HG02642 (cell line): ENCODE data around the gene KDM2A.

Experiments used
- ATAC-seq: cut with Tn5 transposase; IDR thresholded peaks from one replicate; pipeline ENCODE4 v1.9.1; 2021; ENCODE audit warnings: mild to moderate bottlenecking; ENCODE audit not compliant: unreplicated experiment, poor library complexity

Gene KDM2A

GRCh38 chr11:67292671-67293070 lies 173.6 kb downstream of the KDM2A start:
- ATAC-seq = no peak

GRCh38 chr11:67293090-67293489 lies 174.0 kb downstream of the KDM2A start:
- no peak for ATAC-seq

GRCh38 chr11:67295846-67296245 lies 176.8 kb downstream of the KDM2A start:
- ATAC-seq = no peak

DNA sequence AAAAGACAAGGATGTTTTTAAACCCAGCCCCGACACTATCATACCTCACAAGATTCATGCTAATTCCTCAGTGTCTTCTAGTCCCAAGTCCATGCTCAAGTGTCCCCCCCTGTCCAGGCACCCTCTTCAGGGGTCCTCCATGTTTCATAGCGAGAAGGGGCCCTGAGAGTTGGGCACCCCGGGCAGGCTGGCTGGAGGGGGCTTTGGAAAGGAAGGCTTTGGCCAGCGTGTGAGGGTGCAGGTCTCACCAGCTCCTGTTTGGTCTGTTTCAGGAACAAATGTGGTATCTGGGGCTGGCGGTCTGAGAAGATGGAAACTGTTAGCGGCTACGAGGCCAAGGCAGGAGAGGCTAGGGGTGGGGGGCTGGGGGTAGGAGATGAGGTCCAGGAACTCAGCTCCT lies 179.7 kb downstream of the KDM2A start:
- ATAC-seq = no peak

GRCh38 chr11:67299471-67300191 lies 180.6 kb downstream of the KDM2A start:
- no peak for ATAC-seq

DNA sequence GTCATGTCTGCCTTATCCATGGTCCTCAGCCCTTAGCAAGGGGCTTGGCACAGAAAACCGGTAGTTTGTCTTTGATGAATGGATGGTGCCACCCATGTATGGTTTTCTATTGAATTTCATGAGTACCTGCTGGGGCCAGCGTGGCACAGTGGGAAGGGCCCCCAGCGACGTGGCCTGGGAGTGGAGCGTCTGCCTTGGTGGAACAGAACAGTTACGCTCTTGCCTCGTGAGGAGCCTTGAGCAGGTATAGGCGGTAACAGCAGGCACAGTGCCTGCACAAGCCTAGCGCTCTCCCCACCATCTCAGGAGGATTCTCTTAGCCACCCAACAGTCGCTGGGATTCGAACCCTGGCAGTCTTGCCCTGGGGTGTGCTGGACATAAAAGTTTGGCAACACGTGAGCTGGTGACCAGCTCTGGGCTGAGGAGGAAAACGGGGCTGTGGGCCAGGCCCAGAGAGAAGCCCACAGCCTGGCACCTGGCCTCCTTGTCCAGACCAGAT lies 181.2 kb downstream of the KDM2A start:
- no peak for ATAC-seq

DNA sequence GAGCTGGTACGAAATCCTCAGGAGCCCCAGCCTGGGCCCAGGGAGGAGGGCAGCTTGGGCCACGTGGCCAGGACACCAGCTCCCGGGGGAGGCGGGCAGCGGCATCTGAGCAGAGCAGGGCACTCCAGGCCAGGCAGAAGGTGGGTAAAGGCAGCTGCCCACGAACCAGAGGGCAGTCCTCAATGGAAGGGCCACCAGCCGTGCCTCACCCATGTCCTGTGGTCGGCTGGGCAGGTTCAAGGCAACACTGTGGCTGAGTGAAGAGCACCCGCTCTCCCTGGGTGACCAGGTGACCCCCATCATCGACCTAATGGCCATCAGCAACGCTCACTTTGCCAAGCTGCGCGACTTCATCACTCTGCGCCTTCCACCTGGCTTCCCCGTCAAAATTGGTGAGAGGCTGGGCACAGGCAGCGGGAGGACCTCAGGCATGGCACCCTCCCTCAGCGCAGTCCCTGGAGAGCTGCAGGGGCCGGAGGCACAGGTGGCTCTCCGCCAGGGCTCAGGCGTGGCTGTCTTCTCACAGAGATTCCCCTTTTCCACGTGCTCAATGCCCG lies 181.8 kb downstream of the KDM2A start:
- no peak for ATAC-seq

DNA sequence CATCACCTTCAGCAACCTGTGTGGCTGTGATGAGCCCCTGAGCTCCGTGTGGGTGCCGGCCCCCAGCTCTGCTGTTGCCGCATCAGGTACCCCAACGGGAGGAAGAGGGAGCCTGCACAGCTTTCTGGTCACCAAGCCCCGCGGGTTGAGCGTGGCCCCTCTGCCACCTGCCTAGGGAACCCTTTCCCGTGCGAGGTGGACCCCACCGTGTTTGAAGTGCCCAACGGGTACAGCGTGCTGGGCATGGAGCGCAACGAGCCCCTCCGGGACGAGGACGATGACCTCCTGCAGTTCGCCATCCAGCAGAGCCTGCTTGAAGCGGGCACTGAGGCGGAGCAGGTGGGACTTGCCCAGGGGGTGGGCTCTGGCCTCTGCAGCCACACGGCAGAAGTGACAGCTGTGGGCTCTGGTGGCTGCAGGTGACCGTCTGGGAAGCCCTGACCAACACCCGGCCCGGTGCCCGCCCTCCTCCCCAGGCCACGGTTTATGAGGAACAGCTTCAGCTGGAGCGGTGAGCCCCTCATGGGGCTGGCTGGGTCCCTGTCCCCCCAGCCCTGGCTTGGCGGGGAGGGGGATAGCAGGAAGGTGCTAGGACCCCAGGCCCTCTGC lies 182.4 kb downstream of the KDM2A start:
- no peak for ATAC-seq

GRCh38 chr11:67301951-67302516 lies 183.0 kb downstream of the KDM2A start:
- ATAC-seq = no peak

DNA sequence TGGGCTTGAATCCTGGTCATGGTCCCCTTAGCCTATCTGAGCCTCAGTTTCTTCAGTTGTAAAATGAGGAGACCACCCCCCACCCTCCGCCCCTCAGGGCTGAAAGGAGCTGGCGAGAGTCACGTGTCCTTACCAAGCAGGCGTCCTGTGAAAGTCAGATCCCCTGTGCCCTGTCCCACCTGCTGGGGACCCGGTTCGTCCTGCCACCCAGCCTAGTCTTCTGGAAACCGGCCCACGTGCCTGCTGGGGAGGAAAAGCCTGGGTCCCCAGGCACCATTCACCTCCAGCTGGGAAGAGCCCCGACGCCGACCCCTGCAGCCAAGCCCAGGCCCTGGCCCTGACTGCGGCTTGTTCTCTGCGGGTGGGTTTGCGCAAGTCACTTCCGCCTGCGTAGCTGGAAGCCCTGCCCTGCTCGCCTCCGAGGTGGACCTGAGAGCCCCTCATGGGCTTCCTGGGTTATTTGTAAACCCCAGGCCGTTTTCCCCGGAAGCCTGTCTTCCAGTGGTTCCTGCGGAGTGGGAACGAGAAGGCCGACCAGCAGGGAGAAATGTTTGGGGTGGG lies 183.6 kb downstream of the KDM2A start:
- ATAC-seq = no peak

GRCh38 chr11:67303132-67303834 lies 184.2 kb downstream of the KDM2A start, which contains the start of gene SSH3:
TSS of gene SSH3 (plus strand) at chr11:67303530. CDS start at chr11:67303626, 96 bp downstream.
- peak; percentile 59 for ATAC-seq

DNA sequence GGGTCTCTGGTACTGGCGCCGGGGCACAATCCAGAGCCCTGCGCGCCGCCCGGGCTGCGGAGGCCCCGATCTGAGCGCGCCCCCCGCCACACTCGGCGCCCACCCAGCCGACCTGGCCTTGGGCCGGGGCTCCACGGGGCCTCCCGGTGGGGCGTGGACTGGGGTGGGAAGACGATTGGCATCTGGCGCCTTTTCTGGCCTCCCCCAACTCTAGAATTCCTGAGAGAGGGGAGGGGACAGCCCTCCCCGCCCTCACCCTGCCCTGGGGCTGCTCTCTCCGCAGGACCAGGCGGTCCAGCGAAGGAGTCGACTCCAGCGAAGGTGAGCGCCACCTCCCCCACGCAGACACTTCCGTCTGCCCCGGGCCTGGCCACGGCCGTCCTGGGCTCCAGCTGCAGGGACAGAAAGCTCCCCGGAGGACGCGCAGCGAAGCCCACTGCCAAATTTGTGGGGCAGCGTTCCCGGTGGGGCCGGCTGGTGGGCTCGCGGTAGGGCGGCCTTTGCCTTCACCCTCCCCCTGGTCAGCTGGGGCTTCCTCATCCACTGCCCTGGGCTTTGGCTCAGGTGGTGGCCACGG lies 184.9 kb downstream of the KDM2A start:
- peak; percentile 8 for ATAC-seq

DNA sequence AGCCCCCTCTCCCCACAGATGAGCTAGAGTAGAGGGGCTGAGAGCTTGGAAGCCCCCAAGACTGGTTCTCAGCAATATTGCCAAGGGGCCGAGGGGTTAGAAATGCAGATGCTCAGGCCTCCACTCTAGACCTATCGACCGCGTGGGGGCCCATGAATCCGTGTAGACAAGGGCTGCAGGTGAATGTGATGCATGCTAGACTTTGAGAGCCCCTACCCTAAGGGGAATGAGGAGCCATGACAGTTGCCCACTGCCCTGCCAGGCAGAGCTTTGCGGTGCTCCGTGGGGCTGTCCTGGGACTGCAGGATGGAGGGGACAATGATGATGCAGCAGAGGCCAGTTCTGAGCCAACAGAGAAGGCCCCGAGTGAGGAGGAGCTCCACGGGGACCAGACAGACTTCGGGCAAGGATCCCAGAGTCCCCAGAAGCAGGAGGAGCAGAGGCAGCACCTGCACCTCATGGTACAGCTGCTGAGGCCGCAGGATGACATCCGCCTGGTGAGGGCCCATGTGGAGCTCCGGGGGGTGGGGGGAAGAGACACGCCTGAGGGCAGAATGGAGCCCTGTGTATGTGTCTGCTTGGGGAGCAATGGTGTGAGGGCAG lies 185.5 kb downstream of the KDM2A start:
- ATAC-seq = no peak

GRCh38 chr11:67306769-67307544 lies 187.9 kb downstream of the KDM2A start:
- no peak for ATAC-seq

DNA sequence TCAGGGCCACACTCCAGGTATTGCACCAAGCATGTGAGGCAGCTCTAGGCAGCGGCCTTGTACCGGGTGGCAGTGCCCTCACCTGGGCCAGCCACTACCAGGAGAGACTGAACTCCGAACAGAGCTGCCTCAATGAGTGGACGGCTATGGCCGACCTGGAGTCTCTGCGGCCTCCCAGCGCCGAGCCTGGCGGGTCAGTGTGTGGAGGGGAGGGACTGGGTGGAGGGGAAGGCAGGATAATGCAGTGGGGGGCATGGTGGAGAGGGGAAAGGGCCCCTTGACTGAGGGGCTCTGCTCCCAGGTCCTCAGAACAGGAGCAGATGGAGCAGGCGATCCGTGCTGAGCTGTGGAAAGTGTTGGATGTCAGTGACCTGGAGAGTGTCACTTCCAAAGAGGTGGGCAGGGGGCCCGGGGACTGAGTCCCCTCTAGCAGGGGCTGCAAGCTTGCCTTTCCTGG lies 188.5 kb downstream of the KDM2A start:
- no peak for ATAC-seq
